KG1 (cell line): ENCODE data around the gene PROP1.
"Not testable (repeated sequence)": the region's sequence is repeated elsewhere in the genome, so short reads cannot be mapped to it uniquely, and the experiment has no call there.

Experiments
- DNase-seq: peaks from one replicate; lab custom pipeline; 2025; lab: John Stamatoyannopoulos, UW

Gene PROP1

DNA sequence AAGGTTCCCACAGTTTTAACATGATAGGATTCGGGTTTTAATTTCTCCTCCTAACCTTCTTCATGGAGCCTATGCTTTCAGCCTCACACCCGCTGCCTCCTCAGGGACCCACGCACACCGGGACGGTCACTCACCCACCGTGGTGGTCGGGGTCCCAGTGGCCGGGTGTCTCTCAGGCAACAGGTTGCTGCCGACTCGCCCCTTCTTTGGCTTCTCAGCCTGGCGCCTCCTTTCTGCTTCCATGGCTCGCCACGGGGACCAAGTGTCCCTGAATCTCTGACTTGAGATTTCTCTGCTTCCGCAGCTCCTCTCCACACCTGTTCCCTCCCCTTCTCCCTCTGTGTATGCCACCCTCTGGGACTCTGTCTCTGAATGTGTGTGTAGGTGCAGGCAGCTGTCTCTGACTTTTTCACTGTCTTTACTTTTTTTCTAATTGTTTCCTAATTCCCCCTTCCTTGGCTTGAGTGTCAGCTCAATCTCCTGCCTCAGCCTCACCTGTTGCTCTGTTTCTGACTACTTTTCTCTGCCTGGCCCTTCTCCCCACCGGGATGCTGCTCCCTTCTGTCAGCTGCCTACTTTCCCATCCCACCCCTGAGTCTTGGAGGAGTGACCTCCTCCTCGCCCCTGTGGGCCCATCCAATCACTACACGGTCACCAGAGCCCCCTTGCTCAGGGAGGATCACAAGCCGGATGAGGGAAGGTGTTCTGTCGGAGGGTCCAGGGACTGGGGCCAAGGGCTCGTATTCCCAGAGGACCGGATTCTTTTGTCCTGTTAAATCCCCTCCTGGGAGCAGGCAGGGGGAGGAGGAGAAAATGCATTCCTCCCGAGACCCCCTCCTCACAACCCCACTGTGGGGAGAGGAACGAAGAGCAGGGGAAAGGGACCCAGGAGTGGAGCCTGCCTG is at the start of gene PROP1:
TSS of gene PROP1 (minus strand) at position 552 of the 905 bp plus-strand sequence. CDS start at position 243, 309 bp downstream.
- DNase-seq: no peak

- DNase-seq: not testable (repeated sequence)
These were observed 23.5 kb upstream of the PROP1 start for GRCh38 chr5:178019379-178020030.

DNA sequence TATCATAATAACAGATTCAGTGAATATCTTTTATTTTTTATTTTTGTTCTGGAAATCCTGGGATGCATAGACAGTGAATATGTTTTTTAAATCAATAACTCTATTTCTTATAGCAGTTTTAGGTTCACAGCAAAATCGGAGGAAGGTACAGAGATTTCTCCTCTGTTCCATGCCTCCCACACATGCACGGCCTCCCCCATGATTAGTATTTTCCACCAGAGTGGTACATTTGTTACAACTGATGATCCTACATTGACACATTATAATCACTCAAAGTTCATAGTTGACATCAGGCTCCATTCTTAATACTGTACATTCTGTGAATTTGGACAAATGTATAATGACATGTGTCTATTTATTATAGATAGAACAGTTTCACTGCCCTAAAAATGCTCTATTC is 16.7 kb upstream of the PROP1 start:
- not testable (repeated sequence) for DNase-seq

DNA sequence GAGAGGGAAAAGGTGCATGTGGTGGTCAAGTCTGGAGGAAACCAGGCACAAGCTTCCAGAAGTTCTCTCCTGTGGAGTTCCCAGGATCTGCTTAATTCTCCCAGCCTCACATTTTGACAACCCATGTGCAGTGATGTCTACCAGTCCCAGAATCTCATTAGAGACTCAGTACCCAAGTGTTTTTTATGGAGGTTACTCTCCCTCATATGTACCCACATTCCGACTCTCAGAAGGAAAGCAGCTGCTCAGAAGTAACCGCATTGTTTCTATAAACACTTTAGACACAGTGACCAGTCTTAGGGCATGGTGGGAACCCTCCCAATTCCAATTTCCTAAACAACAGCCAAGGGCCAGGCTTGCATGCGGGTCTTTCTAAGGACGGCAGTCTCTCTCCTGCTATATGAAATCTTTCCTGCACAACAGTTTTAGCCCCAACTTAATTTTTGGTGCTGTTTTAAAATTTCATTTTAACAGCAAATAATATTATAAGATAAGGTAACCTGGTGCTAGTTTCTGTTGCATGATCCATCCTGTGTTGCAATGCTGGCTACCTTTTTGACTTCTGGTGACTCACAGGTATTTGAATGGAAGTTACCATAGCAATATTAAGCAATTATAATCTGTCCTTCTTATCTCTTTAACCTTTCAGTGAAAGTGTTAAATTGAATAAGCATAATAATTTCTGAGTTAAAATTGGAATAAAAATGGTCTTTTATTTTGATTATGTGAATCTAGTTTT is 15.9 kb upstream of the PROP1 start:
- not testable (repeated sequence) for DNase-seq

GRCh38 chr5:178007272-178007671 is 11.2 kb upstream of the PROP1 start:
- not testable (repeated sequence) for DNase-seq

GRCh38 chr5:178006536-178007231 is 10.6 kb upstream of the PROP1 start:
- DNase-seq: not testable (repeated sequence)

- not testable (repeated sequence) for DNase-seq
These were observed 10.1 kb upstream of the PROP1 start for GRCh38 chr5:178006181-178006535.

DNA sequence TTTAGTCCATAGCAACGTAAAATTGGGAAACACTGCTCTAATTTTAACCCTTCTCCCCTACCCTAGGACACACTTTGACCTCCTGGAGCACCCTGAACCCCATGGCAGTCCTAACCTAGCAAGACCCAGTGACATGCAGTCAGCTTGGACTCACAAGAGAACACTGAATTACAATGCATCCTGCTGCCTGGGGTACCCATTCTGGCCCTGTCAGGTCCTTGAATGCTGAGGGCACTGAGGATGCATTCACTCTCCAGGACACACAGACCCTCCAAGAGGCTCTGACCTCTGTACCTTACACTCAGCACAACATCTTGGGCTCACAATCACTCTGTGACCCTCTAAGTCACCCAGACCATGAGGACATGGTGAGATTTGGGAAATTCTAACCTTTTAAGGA is 1.8 kb upstream of the PROP1 start:
- DNase-seq: no peak

- no peak for DNase-seq
These were observed 1.3 kb upstream of the PROP1 start for GRCh38 chr5:177997319-177997670.

DNA sequence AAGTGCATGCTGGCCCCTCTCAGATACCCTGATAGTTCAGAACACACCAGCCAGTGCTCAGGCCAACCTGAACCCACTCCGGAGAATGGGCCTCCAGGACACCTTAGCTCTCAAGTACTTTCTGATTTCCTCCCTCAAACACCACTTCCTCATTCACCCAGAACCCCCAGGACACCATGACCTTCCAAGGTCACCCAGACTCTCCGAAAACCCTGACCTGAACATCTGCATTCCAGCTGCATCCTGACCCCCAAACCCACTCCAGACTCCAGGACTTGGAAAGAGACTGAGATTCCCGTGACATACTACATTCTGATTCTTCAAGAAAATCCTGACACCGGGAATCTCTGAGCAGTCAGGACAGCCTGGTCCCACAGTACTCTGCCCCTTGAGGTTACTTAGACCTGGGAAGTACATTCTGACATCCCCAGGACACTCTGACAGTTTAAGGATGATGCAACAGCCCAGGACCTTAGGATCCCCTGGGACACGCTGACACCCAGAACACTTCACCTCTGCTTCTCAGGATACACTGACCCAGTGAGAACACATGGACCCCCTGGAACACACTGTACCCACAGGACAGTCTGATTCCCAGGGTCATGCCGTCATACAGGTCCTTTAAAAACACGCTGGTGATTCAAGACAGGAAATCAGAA is 747 bp upstream of the PROP1 start:
- DNase-seq: no peak

- DNase-seq: no peak
These were observed 1.4 kb downstream of the PROP1 start for GRCh38 chr5:177994561-177995190.

DNA sequence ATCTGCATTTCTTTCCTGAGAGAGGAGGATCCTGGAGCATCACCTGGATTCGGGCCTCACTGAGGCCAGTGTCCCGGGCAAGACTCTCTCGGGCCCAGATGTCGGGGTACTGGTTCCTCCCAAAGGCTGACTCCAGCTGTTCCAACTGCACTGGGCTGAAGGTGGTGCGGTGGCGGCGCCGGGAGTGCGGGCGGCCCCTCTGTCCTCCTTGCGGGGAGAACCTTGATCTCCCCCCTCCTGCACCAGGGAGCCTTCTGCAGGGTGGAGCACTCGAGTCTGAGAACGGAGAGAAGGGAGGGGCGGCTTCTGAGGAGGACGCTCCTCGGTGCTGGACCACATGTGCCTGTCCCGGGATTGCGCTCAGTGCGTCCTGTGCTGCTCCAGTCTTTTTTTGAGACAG is 2.0 kb downstream of the PROP1 start:
- no peak for DNase-seq

DNA sequence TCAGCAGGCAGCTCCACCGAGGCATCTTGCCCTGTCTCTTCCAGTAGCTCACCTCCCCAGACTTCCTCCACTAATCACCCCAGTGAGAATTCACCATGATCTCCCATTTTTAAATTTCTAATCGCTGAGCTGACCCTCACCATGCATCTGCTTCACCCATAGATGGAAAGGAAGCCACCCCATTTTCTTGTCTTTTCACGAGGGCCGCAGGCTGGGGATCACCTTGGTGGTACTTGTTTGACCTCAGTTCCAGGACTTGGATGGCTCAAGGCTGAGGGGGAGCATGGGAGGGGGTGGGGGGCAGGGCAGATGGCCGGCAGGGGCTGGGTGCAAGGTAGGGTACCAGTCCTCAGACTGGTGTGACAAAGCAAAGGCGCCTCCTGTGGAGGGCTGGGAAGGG is 3.6 kb downstream of the PROP1 start:
- DNase-seq: no peak

GRCh38 chr5:177988989-177989625 is 6.9 kb downstream of the PROP1 start:
- no peak for DNase-seq

- no peak for DNase-seq
These were observed 8.7 kb downstream of the PROP1 start for GRCh38 chr5:177987326-177987725.

DNA sequence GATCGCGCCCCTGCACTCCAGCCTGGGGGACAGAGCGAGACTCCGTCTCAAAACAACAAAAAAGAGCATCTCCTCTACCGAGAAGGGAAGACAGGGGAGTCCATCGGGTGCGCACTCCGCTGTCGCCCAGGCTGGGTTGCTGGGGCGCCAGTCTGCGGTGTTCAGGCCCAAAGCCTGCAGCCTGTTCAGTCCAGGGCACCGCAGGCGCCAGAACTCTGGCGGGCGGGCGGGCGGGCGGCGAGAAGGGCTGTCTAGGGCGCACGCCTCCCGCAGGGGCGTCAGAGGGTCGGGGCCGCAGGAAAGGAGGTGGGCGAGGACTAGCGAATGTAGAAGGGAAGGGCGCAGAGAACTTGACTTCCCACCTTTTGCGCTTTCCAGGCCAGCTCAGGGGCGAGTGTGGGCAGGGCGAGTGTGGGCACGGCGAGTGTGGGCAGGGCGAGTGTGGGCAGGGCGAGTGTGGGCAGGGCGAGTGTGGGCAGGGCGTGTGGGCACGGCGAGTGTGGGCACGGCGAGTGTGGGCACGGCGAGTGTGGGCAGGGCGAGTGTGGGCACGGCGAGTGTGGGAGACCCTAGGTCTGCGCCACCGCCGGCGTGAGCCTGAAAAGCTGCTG is 10.5 kb downstream of the PROP1 start:
- no peak for DNase-seq

DNA sequence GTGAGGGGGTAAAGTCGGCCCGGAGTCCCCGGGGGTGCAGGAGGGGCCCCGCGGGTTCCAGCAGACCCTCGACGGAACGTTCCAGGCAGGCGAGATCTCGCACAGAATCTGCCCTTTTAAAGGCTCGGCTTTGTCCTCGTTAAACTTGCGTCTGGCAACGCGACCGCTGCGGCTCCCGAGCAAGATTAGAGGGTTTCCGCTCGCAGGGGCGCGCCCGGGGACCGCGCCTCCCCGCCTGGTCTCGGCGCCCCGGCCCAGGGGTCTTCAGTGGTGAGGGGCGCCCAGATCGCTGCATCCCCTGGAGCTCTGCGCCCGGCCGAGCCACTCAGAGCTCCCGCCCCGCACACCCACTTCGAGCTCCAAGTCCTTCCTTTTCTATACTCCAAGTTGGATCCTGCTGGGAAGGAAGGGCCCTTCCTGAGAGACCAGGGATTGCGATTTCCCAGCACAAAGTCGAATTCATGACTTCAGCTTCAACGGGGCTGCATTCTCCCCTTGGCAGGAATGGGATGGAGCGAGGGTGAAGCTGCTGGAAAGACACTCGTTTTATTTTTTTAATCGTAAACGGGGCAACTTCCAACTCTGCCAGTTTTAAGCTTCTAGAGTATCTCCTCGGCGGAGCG is 11.3 kb downstream of the PROP1 start:
- DNase-seq: no peak

- no peak for DNase-seq
These were observed 12.1 kb downstream of the PROP1 start for GRCh38 chr5:177983763-177984583.

DNA sequence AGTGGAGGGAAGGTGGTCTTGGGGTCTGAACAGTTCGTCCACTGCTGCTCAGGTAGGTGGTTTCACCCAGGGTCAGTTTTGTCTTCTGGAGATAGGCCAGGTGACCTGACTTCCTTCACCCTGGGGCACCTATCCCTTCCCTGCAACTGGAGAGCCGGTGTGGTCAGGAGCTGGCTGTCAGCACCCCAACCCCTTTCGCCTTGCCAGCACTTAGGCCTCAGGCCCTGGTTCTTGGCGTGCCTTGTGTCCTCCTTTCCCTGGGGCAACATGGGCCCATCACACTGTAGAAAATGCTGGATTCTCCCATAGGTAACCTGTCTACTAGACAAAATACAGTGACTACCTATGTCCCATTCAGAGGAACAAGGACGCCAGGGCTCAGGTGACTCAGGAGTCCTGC is 13.1 kb downstream of the PROP1 start:
- DNase-seq: no peak
